ENCODE measurements around the gene IL17D.

GRCh38 chr13:20700288-20700687 is 3.2 kb upstream of the IL17D start:
- no peak for TF ChIP-seq CTCF (IDR thresholded peaks at IDR 0.05)
- TF ChIP-seq POLR2A (IDR thresholded peaks at IDR 0.05), result no peak
